ENCODE data around the gene GMPPB.
"Not testable (repeated sequence)": the region's sequence is repeated elsewhere in the genome, so short reads cannot be mapped to it uniquely, and the experiment has no call there.

GMPPB gene

GRCh38 chr3:49723628-49724551 is at the start of gene GMPPB:
Gene GMPPB (minus strand): TSS chr3:49723951. CDS start chr3:49723726, 225 bp downstream.
- DNase-seq, result peak; percentile 43

GRCh38 chr3:49772703-49773102 is 49.0 kb upstream of the GMPPB start:
- no peak for DNase-seq

GRCh38 chr3:49771340-49771938 is 47.7 kb upstream of the GMPPB start:
- no peak for DNase-seq

GRCh38 chr3:49769926-49770325 is 46.2 kb upstream of the GMPPB start:
- no peak for DNase-seq

- no peak for DNase-seq
Observed at GRCh38 chr3:49769286-49769915, 45.6 kb upstream of the GMPPB start.

- DNase-seq, result no peak
Observed at GRCh38 chr3:49763981-49764380, 40.2 kb upstream of the GMPPB start.

GRCh38 chr3:49761661-49762060 is 37.9 kb upstream of the GMPPB start:
- no peak for DNase-seq

GRCh38 chr3:49759226-49759625 is 35.5 kb upstream of the GMPPB start:
- no peak for DNase-seq

GRCh38 chr3:49757197-49757596 is 33.4 kb upstream of the GMPPB start:
- no peak for DNase-seq

- DNase-seq, result no peak
Observed at GRCh38 chr3:49756036-49756435, 32.3 kb upstream of the GMPPB start.

GRCh38 chr3:49754536-49754935 is 30.8 kb upstream of the GMPPB start:
- no peak for DNase-seq

GRCh38 chr3:49751501-49751900 is 27.8 kb upstream of the GMPPB start:
- DNase-seq, result no peak

GRCh38 chr3:49750056-49750455 is 26.3 kb upstream of the GMPPB start:
- no peak for DNase-seq

GRCh38 chr3:49748874-49749273 is 25.1 kb upstream of the GMPPB start:
- DNase-seq, result not testable (repeated sequence)

GRCh38 chr3:49747792-49748480 is 24.2 kb upstream of the GMPPB start:
- DNase-seq, result no peak

GRCh38 chr3:49745986-49746385 is 22.2 kb upstream of the GMPPB start:
- DNase-seq, result no peak

- DNase-seq, result no peak
Observed at GRCh38 chr3:49740427-49740826, 16.7 kb upstream of the GMPPB start.

GRCh38 chr3:49738067-49738713 is 14.4 kb upstream of the GMPPB start:
- no peak for DNase-seq

- no peak for DNase-seq
Observed at GRCh38 chr3:49734752-49735151, 11.0 kb upstream of the GMPPB start.

- no peak for DNase-seq
Observed at GRCh38 chr3:49733551-49733950, 9.8 kb upstream of the GMPPB start.

GRCh38 chr3:49732597-49732996 is 8.8 kb upstream of the GMPPB start:
- no peak for DNase-seq

GRCh38 chr3:49729966-49730609 is 6.3 kb upstream of the GMPPB start:
- DNase-seq, result no peak
